Endometrial microvascular endothelial cells (primary cell): ENCODE measurements around the gene STK25. TPM values are rescaled to one million over a fixed set of nuclear protein-coding genes. Genes with fewer than 3 reads are reported as not detected.
"Not testable (repeated sequence)": the region's sequence is repeated elsewhere in the genome, so short reads cannot be mapped to it uniquely, and the experiment has no call there.

ENCODE experiments used
- in situ Hi-C: cut with HindIII; loops from 2 replicates; pipeline ENCODE4 v1.10.0; 2017; ENCODE audit warnings: low sequenced_read_pairs, low pct_unique_long_range_greater_than_20kb; ENCODE audit errors: inconsistent ontology term
- total RNA-seq: library from RNA; depleted of rRNA; stranded (reverse); fragments of >200 nt; gene quantifications from one replicate; pipeline ENCODE4 v1.2.3, GENCODE V29; 2015; ENCODE audit errors: inconsistent ontology term

Gene STK25
- total RNA-seq, 1 donor from 2014 or later, result 375 TPM

DNA sequence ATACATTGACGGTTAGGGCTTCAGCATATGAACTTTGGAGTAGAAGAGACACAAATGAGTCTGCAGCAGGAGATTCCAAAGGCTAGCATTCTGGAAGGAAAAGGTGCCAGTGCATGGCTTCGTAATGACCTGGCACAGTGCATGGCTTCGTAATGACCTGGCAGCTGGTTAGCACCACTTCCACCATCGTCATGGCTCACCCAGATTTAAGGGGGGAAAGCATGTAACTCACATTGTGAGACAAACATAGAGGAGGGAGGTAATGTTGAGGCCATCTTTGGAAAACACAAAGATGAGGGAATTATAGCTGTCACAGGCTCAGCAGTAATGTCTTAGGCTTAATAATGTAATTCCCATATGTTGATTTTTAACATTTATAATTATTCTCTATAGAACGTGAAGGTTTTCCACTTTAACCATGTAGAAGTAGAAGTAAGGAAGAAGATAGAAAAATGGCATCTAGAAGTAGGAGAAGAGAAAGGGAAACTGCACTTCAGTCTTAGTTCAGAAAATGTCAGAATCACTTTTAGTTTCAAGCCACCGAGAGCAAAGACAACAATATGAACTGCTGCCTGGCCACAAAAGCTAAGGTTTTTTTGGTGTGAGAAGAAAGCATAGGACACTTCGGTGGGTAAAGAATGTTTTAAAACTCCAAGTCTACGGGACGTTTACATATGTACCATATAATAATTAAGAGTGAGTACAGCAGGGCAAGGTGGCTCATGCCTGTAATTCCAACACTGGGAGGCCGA lies 6.8 kb upstream of the STK25 start:
- in situ Hi-C loops, result no loop called here

GRCh38 chr2:241514553-241514952 lies 6.2 kb upstream of the STK25 start:
- in situ Hi-C loops, result no loop called here

DNA sequence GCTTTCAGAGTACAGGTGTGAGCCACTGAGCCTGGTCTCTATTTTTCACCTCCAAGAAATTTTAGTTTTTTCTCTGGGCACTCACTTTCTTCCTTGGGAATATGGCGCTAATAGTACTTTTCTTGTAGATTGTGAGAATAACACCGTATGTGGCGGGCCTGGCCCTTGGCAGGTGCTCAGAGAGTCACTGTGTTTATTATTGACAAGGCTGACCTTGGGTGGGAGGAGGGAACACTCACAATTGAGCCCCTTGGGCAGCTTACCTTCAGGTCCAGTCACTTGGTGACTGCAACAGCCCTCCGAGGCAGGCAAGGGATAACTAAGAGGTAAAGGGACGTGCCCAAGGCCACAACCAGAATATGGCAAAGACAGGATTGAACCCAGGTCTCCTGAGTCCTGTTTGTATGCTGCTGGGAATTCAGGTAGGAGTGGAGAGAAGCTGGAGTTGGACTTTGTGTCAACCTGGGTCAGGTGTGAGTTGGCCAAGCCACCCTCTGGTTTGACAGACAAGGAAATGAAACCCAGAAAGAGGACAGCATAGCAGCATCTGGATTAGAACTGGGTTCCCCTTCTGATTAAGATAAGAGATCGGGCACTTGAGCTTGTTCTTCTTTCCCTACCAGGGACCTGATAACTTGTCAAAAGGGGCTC lies 2.8 kb upstream of the STK25 start:
- in situ Hi-C loops, result no loop called here

- in situ Hi-C loops, result no loop called here
These were observed 886 bp upstream of the STK25 start for GRCh38 chr2:241509155-241509784.

DNA sequence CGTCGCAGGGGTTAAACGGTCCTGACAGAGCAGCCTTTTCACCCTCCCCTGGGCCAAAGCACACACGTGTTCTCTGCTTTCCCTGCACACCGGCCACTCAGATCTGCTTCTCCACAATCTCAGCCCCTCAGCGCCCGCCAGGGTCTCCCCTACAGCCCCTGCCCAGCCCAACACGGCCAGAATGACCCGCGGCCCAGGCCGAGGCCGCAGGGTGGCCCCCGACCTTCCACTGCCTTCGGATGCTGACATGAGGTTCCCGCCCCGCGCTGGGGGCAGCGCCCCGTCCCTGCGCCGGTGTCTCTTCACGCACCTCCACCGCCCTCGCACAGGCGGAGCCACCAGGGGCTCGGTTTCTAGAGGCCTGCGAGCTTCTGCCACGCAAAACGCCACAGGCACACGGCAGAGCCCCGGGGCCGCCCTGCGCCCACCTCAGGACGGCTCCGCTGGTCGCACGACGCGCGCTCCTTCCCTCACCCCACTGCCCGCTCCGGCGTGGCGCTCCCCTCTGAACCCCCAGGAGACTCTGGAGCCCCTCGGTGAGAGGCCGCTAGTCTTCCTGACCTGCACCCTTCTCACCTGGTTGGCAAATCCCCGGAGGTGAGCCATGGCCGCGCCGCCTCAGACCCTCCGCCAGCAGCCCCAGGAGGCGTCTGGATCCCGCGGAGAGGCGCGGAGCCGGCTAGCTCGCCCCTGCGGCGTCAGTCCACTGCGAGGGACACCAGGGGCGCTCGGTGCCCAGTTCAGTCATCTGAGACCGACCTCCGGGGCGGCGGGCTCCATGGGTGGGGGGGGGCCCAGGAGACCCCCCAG lies 749 bp downstream of the STK25 start:
- in situ Hi-C loops, result no loop called here

DNA sequence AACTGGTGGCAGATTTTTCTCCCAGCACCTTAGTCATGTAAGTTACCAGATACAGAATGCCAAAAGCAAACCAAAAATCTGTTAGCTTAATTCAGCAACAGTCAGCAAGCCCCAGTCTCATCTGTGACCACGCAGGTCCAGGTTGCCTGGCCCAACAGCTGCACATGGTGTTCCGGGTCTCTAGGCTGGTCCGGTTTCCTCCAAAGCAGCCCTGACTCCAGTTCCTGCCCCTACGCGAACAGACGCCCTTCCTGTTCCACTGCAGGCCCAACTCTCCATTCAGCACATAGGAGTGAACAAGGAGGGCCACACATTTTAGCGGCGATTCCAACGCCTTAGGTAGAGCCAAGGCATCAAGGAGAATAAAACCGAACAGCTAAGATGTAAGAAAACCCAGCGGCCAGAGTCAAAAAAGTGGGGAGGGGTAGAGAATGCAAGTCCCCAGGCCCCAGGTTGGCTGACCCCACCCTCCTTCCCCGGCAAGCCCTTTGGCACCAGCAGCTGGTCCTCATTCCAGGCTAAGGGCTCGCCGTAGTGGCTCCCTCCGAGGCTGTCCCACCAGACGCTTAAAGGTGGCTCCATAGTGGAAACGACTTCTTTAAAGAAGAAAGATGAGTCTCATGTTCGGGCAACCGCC lies 1.5 kb downstream of the STK25 start:
- in situ Hi-C loops, result no loop called here

GRCh38 chr2:241506317-241506716 lies 2.1 kb downstream of the STK25 start:
- in situ Hi-C loops, result not testable (repeated sequence)

DNA sequence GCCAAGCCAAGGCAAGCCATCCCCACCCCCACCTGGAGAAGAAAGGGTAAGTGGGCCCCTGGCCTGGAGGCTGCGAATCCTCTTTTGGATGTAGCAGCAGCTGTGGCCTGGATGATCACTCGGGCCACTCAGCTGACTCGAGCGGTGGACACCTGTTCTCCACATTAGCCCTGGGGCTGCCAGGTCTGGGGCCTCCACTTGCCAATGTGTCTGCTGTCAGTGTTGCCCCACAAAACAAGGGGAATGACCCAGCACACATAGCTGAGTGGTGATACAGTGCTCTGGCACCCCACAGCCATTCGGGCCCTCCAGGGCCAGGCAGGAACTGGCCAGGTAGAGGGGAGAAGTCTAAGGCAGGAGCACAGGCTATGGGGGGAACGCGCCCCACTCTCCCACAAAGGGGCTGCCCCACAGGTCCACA lies 2.6 kb downstream of the STK25 start:
- in situ Hi-C loops, result no loop called here

GRCh38 chr2:241505086-241505780 lies 3.2 kb downstream of the STK25 start:
- in situ Hi-C loops, result no loop called here

DNA sequence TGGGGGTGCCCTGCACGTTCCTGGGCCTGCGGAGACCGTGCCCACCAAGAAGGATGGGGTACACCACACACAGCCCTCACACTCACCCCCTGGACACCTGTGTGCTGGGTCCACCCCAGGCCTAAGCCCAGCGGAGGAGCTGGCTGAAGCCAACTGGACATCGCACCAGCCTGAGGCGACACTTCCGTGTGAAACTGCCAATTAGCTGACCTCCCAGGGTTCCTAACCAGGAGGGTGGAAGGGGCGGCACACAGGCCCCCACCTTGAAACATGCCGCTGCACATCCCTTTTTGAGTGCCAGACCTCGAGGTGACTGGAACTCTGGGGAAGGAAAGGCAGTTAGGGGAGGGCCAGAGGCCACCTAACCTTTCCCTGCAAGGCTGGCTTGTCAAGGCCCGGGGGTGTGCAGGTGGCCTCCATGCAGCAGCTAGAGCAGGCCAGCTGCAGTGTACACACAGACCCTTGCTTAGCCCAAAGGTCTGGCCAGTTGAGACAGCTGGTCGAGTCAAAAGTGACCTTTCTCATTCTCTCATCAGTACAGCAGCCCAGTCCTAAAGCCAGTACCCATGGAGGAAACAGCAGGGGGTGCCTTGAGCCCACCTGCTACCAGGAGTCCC lies 4.5 kb downstream of the STK25 start:
- in situ Hi-C loops, result no loop called here

DNA sequence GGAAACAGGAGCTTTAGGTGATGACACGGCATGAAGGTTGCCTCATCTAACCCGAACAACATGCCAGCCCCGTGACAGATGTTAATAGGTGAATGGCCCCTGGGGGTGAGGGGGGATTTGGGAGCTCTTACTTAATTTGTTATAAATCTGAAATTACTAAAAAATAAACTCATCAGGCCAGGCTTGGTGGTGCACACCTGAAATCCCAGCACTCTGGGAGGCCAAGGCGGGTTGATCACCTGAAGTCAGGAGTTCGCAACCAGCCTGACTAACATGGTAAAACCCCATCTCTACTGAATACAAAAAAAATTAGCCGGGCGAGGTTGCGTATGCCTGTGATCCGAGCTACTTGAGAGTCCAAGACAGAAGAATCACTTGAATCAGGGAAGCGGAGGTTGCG lies 6.1 kb downstream of the STK25 start:
- in situ Hi-C loops, result no loop called here

- in situ Hi-C loops, result no loop called here
These were observed 6.8 kb downstream of the STK25 start for GRCh38 chr2:241501551-241501950.

DNA sequence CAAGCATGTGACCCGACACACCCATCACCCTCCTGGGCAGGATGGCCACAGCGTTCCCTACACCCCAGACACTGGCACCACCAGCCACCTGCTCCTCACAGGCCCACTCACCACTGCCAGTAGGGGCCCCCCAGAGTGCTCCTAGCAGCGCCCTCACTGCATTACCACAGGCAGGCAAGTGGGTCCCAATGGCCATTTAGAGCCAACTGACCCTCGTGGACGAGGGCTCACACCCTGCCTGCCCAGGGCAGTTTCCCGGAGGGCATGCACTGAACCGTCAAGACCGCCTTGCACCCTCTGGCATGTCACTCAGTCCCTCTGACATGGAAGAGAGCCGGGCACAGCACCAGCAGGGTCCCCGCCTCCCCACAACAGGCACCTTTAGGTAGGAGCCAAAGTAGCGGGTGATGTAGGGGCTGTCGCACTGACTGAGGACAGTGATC lies 7.3 kb downstream of the STK25 start:
- in situ Hi-C loops, result no loop called here

GRCh38 chr2:241500431-241500975 lies 7.9 kb downstream of the STK25 start:
- in situ Hi-C loops, result no loop called here

DNA sequence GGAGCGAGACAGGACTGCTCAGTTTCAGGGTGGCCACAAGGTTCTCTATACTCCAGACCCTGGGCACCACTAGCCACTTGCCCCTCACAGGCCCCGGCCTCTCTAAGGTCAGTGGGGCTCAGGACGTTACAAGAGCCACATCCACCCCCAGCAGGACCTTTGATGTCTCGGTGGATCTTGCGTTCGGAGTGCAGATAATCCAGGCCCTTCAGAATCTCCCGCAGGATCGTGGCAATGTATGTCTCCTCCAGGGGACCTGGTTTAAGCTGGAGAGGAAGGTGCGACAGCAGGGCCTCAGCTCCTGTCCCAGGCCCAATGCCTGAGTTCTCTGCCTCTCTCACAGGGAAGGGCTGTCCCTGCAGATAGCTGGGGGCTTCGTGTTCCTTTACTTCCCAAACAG lies 8.4 kb downstream of the STK25 start:
- in situ Hi-C loops, result no loop called here

DNA sequence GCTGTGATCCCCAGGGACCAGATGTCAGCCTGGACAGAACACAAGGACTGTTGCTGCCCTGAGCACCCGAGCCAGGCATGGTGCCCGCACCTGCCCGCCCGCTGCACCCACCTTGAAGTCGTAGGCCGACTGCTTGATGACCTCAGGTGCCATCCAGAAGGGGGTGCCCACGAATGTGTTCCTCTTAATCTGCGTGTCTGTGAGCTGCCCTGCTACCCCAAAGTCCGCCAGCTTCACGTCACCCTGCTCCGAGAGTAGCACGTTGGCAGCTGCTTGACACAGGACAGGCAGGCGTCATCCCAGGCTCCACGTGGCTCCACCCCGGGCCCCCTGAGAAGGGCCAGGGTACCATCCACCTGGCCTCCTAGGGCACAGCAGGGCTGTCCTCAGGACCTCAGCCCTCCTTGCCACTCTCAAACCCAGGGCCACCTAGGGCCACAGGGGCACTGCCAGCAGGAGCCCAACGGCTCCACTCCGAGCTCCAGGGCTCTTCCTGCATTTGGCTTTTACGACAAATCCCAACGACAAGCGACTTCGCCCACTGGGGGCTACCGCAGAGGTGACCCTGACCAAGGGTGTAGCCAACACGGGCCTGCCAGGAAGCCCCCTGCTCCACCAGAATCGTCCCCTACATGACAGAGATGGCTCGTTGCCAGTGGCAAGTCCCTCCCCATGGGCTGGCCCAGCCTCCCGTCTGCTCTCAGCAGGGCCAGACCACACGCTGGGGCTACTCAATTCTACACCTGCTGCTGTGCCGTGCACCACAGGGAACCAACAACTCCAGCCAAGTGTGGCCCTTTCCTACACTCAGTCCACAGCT lies 9.0 kb downstream of the STK25 start:
- in situ Hi-C loops, result no loop called here
